ENCODE data around the gene TMEM41B. TPM values are rescaled to one million over a fixed set of nuclear protein-coding genes. Genes with fewer than 3 reads are reported as not detected.
A peak's percentile ranks its signal among the peaks of the same experiment; 100 is the strongest.
"Not testable (repeated sequence)": the region's sequence is repeated elsewhere in the genome, so short reads cannot be mapped to it uniquely, and the experiment has no call there.

Gene TMEM41B
- total RNA-seq, 2 donors from 2014 or later, result 18.3 to 20.7 TPM

DNA sequence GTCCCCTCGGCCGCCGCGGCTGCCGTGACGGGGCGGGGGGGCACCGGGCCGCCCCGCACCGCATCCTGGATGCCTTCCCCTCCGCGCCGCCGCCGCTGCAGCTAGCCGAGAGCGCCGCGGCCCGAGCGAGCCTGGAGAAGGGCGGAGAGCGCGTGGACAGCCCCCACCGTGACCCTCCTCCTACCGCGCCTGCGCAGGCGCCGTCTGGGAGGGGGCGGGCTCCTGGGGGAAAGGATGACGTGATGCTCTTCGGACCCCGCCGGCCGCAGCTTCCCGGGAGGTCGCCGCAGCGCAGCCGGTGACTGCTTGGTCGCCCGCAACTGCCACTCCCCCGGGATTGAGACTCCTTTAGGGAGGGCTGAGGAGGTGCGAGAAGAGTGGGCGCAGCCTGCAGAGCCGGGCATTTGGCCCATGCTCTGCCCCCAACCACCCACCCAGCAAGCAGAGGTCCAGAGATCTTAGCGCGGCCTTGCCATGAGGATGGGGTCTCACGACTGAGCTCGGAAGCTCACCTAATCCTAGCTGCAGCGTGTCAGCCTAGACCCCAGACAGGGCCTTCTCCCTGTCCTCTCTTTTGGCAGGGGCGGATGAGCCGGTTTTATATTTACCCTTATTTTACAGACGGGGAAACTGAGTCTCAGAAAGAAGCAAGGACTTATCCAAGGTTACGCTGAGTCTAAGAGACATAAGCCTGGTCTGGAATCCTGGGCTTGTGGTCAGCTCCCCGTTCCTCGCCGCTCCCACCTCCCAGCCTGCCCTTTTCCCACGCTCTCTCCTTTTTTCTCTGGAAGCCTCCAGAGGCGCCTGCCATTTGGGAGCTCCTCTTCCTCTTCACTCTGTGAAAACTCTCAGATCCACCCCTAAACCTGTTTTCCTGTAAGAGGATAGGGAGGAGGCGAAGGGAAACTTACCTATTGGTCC is 48.9 kb downstream of the TMEM41B start, which contains the start of gene DENND5A:
DENND5A (minus strand) TSS at position 140 of the 921 bp plus-strand sequence. CDS start 281 bp downstream, outside the sequence.
- intact Hi-C loops (cut with DNase I), result loop anchor here in 1 of 2 donors (10.0 kb wide), 1 partner anchor 119 kb away; the partner anchor contains the start of gene IPO7
- DNase-seq, result peak; percentile 88
- peak; percentile 95 for ATAC-seq

DNA sequence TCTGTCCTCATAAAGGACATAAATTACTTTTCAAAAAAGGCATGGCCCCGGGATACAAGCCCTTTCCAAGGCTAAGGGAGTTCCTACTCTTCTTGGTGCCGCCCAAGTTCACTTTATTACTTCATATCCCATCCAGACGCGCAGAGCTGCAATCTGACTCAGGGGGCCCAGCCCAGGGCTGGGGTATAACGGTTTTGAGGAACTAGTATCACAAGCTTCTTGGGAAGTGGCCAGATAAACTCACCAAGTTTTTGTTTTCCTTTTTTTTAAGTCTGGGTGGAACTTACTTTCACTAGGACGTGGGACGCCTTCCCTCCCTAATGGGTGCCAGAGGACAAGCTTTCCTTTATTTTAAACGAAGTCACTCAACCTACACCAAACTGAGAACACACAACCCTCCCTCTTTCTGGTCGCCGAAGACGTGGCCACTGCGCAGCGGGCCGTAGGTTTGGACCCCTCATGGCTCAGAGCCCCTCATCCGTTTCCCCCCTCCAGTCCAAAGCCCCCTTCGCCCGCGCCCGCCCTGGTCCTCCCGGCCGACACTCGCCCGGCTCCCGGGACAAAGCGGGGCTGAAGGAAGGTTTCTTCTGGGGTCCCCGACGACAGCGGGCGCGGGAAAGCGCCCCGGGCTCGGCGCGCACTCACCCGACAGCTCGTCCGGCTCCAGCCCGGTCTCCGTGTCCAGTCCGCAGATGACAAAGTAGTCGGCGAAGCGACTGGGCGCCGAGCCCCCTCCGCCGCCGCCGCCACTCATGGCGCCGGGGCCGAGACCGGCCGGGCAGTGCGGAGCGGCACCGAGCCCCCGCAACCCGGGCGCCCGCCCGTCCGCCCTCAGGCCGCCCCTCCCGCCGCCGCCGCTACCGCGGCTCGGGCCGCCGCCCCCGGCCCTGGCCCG is 49.8 kb downstream of the TMEM41B start:
- ATAC-seq (peak; percentile 51 to 81), DNase-seq (peak; percentile 79)
- intact Hi-C loops (cut with DNase I), result loop anchor here in 1 of 2 donors (5.0 to 10.0 kb wide), 2 partner anchors 52 to 120 kb away; partner anchors contain the start of gene IPO7

DNA sequence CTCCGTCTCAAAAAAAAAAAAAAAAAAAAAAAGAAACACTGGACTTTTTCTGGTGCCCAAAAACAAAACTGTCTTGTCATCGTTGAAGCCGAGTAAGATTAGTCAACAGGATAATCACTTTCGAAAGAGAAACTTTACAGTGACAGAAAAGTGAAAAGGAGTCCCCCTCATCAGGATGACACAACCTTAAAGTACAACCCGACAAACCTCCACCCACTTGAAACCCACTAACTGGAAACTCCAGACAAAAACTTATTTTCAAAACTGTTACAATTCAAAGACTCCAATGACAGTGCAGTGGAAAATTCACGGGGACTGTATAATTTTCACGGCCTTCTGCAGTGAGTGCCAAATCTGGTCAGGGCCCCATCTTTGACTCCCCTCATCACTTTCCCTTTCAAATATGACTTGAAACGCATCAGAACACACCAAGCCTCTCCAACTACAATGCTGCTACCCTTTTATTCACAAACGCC is 50.5 kb downstream of the TMEM41B start:
- peak in 1 of 2 donors; percentile 1 for ATAC-seq
- intact Hi-C loops (cut with DNase I), result loop anchor here in 1 of 2 donors (5.0 to 10.0 kb wide), 2 partner anchors 52 to 121 kb away; partner anchors contain the start of gene IPO7

DNA sequence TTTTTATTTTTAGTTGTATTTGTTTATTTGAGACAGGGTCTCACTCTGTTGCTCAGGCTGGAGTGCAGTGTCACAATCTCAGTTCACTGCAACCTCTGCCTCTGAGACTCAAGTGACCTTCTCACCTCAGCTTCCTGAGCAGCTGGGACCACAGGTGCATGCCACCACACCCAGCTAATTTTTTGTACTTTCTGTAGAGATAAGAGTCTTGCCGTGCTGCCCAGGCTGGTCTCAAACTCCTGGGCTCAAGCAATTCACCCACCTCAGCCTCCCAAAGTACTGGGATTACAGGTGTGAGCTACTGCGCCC is 53.6 kb downstream of the TMEM41B start:
- intact Hi-C loops (cut with DNase I), result loop anchor here in 1 of 2 donors (5.0 to 10.0 kb wide), 2 partner anchors 48 to 124 kb away; partner anchors contain the start of gene IPO7
- ATAC-seq, DNase-seq: not testable (repeated sequence)

More for the DNA sequence above, 50.5 kb downstream of the TMEM41B start:
- no peak for DNase-seq

DNA sequence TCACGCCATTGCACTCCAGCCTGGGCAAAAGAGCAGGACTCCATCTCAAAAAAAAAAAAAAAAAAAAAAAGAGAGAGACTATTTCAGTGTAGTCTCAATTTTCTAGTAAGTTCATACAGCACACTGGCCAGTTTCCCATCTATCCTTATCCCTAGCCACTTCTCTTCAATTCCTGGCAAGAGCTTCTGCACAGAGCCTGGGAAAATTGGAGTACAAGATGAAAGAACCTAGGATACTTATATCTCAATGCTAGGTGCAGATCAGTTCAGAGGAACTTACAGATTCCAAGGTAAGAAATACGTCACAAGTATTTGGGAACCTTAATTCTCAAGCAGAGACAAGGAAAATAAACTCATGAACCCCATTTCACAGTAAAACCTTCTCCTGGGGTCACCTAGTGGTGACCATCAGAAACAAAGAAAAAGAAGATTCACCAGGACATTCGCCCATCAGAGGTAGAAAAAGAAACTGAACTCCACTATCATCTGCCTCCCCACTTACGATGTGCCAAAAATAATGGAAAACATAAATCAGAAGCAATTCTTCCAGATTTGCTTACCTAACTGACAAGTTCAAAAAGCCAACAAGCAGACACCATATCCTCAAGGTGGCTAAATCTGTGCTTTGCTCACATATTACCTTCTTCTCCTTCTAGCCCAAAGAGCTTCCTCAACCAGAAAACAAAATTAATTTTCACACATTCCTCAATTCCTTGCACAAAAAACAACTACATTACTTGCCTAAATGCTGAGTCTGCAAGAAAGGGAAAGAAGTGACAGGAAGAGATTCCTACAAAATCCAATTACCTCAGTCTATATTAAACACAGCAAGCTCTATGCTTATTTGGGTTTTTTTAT is 54.2 kb downstream of the TMEM41B start:
- no peak for ATAC-seq
- DNase-seq, result no peak
- intact Hi-C loops (cut with DNase I), result loop anchor here in 1 of 2 donors (5.0 to 10.0 kb wide), 2 partner anchors 48 to 125 kb away; partner anchors contain the start of gene IPO7

DNA sequence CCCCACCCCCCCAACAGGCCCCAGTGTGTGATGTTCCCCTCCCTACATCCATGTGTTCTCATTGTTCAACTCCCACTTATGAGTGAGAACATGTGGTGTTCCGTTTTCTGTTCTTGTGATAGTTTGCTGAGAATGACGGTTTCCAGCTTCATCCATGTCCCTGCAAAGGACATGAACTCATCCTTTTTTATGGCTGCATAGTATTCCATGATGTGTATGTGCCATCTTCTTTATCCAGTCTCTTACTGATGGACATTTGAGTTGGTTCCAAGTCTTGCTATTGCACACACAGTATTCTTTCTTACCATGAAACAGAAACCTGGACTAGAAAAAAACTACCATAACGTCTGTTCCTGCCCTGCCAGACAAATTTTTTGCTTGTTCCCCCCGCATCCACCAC is 56.1 kb downstream of the TMEM41B start:
- intact Hi-C loops (cut with DNase I); ATAC-seq; DNase-seq: not testable (repeated sequence)

DNA sequence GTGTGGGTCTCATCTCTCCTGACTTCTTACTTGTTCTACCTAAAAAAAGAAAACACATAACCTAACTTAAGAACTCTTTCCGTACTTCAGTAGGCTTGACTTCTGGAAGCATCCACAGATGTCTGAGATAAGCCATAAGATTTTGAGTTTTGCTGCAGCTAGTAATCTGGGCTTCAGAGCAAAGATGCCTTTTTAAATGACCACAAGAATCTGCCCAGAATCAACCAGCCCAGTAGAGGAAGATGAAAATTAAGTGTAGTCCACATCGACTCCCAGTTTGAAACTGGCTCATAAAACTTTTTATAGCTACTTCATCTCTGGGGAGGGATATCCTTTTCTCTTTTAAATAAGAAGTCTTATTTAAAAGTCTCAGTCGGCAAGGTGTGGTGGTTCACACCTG is 60.0 kb downstream of the TMEM41B start:
- ATAC-seq (no peak), DNase-seq (no peak)
- intact Hi-C loops (cut with DNase I), result no loop called here

DNA sequence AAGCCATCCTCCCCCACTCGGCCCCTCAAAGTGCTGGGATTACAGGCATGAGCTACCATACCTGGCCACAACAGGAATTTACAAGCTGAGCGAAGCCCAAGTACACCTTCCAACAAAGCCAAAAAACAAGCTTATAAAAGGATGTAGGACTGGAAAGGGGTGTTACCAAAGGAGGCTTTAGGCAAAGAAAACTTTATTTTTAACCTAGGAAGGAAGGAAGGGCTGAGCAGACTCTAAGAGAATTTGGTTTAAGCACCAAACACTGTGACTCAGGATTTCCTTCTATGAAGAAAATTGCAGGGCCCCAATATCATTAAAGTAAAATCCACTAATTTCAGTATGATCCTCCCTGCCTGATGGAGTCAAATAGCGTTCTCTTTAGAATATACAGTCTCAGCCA is 61.3 kb downstream of the TMEM41B start:
- ATAC-seq, result peak in 1 of 2 donors; percentile 32
- DNase-seq, result no peak
- intact Hi-C loops (cut with DNase I), result no loop called here

DNA sequence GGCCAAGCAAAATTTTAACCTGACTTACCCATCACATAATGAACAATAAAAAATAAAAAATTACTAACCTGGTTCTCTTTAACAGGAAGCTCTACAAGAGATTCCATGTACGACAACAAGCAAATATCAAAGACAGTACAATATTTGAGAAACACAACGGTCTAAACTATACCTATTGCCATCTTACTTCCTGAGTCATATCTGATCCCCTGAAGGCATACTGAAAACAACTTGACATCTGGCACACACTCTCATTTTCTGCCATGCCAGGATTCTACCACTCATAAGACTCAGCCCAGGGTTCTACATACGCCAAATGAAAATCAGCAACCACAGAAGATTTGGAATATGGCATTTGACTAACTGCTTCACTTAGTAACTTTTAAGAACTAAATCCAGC is 63.1 kb downstream of the TMEM41B start:
- no peak for DNase-seq
- intact Hi-C loops (cut with DNase I), result no loop called here
- ATAC-seq, result no peak

DNA sequence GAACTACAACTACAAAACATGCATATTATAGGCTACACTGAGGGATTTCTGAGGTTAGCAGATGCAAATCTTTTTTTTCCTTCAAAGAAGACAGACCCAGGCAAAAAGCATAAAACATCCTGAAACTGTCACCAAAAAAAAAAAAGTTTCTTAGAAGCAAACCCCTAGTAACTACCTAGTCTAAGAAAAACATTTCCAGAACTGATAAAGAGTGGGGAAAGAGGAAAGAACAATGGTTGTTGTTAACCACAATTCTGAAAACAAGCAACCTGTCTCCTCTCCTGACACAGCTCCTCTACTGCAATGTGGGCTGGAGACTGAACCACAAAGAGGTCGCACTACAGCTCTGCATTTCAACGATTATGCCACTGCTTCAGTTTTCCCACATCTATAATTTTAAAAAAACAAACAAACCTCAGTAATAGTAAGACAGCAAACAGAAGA is 64.2 kb downstream of the TMEM41B start:
- no peak for ATAC-seq
- intact Hi-C loops (cut with DNase I), result no loop called here
- no peak for DNase-seq

DNA sequence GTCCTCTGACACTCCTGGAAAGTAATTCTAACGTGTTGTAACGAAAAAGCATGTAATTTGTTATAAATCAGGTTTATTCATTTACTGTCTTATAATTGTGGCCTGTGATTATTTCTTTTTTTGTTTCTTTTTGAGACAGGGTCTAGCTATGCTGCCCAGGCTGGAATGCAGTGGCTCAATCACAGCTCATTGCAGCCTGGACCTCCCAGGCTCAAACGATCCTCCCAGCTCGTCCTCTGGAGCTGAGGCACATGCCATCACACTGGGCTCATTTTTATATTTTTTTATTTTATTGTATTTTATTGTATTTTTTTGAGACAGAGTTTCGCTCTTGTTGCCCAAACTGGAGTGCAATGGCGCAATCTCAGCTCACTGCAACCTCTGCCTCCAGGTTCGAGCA is 65.1 kb downstream of the TMEM41B start:
- ATAC-seq (no peak), DNase-seq (no peak)
- intact Hi-C loops (cut with DNase I), result no loop called here

DNA sequence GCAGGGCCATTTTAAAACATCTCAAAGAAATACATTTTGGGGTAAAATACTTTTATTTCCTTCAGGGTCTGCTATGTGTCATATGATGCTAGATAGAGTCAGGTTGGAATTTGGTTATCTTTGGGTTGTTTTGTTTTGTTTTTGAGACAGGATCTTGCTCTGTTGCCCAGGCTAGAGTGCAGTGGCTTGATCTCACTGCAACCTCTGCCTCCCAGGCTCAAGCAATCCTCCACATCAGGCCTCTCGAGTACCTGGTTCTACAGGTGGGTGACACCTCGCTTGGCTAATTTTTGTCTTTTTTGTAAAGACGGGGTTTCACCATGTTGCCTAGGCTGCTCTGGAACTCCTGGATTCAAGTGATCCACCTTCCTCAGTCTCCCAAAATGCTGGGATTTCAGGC is 66.5 kb downstream of the TMEM41B start:
- ATAC-seq, result no peak

DNA sequence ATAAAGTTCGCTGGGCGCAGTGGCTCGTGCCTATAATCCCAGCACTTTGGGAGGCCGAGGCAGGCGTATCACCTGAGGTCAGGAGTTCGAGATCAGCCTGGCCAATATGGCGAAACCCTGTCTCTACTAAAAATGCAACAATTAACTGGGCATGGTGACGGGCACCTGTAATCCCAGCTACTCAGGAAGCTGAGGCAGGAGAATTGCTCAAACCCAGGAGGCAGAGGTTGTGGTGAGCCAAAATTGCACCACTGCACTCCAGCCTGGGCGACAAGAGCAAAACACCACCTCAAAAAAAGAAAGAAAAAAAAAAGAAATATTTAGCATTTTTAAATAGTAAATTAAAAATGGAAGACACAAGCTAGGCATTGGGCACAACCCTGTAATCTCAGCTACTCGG is 78.2 kb downstream of the TMEM41B start:
- intact Hi-C loops (cut with DNase I); ATAC-seq; DNase-seq: not testable (repeated sequence)

More for the DNA sequence above, 66.5 kb downstream of the TMEM41B start:
- intact Hi-C loops (cut with DNase I), result no loop called here
- no peak for DNase-seq

DNA sequence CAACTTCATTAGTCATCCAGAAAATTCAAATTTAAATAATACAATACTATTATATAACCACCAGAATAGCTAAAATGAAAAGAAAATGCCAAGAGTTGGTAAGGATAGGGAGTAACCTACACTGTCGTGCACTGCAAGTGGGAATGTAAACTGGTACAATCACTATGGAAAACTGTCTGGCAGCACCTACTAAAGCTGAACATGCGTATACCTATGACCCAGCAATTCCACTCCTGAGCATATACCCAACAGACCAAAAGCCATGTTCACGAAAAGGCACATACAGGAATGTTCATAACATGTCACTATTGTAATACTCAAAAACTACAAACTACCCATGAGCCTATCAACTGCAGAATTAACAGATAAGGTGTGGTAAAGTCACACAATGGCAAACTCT is 81.9 kb downstream of the TMEM41B start:
- ATAC-seq (no peak), DNase-seq (no peak)
- intact Hi-C loops (cut with DNase I), result no loop called here

DNA sequence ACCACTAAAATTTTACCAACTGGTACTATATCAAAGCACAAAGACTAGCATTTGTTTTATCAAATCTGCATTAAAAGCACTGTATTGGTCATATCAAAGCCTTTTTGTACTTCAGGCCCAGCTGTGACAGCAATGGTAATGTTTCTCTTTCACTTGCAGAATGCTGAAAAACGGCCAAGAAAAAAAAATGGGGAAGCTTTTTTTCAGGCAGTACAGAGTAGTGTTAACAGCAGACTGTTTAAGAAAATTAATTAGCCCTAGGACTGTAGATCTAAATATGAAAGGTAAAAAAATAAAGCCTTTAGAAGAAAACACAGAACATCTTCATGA is 82.6 kb downstream of the TMEM41B start:
- intact Hi-C loops (cut with DNase I), result no loop called here
- ATAC-seq (peak; percentile 73 to 78), DNase-seq (no peak)
